ENCODE data around the gene CDK5RAP2.
"Not testable (repeated sequence)": the region's sequence is repeated elsewhere in the genome, so short reads cannot be mapped to it uniquely, and the experiment has no call there.

The CDK5RAP2 gene

GRCh38 chr9:120587328-120587727 lies 7.4 kb upstream of the CDK5RAP2 start:
- no peak for DNase-seq

- peak; percentile 59 for DNase-seq
These were observed 4.0 kb upstream of the CDK5RAP2 start for GRCh38 chr9:120583958-120584369.

DNA sequence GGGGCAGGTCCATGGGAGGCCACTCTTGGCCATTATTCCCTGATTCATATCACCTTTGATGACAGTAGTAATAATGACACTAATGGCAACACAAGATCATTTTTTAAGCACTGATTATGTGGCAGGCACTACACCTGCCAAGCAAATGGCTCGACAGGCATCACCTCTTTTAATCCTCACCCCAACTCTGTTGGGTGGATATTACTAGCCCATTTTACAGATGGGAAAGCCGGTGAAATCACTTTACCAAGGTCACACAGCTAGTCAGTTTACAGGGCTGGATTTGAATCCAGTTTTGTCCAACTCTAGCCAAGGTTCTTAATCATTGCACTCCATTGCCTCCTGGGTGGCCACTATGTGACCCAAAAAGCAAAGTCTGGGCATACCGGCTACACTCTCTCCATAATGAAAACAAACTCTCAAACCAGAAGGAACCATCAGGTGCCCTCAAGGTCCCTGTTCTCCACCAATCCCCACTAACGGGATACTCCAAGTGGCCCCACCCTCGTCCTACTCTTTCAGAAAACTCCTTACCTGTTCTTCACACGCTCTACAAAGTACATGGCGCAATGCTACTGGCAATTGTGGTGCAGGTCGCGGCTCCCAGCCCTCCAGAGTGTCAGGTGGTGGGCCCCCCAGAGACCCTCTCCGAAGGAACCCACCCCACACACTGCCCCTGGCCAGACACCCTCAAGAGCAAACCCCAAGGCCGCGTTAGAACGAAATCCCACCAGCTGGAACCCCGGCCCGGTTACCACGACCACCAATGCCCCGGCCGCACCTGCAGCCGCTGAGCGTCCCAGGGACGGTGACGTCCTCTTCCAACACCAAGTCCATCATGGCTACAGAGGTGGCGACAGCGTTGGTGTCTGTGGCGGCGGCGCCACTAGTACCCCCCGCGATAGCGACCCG lies 572 bp downstream of the CDK5RAP2 start:
- peak; percentile 4 for DNase-seq

DNA sequence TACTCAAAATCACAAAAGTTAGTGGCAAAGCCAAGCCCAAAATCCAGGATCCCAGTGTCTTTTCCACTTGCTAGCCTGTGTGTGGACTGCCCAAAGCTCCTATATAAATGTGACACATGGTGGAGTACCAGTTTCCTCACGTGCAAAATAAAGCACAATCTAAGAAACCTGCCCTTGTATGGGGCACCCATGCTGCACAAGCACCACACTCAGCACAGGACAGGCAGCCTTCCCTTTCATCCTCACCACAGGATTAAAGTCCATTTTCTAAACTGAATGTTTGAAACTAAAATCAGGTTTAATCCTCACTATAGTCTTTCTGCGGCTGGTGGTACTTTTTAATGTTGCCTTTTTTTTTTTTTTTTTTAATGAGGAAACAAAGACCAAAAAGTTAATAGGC lies 5.5 kb downstream of the CDK5RAP2 start:
- no peak for DNase-seq

- no peak for DNase-seq
These were observed 7.5 kb downstream of the CDK5RAP2 start for GRCh38 chr9:120572472-120572871.

- no peak for DNase-seq
These were observed 8.3 kb downstream of the CDK5RAP2 start for GRCh38 chr9:120571443-120572257.

DNA sequence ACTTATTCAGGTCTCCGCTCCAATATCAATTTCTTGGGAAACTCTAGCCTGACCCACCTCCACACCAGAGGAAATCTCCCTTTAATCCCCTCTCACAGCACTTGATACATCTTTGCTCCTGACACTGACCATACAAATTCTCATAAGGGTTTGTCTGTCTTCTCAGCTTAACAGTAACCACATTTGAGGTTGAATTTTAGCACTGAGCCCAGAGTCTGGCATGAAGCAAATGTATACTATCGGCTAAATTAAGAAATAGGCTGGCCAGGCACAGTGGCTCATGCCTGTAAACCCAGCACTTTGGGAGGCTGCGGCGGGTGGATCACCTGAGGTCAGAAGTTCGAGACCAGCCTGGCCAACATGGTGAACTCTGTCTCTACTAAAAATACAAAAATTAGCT lies 9.7 kb downstream of the CDK5RAP2 start:
- DNase-seq = no peak

GRCh38 chr9:120569556-120569955 lies 10.4 kb downstream of the CDK5RAP2 start:
- no peak for DNase-seq

GRCh38 chr9:120568816-120569215 lies 11.2 kb downstream of the CDK5RAP2 start:
- DNase-seq = no peak

- DNase-seq = no peak
These were observed 12.1 kb downstream of the CDK5RAP2 start for GRCh38 chr9:120567874-120568273.

DNA sequence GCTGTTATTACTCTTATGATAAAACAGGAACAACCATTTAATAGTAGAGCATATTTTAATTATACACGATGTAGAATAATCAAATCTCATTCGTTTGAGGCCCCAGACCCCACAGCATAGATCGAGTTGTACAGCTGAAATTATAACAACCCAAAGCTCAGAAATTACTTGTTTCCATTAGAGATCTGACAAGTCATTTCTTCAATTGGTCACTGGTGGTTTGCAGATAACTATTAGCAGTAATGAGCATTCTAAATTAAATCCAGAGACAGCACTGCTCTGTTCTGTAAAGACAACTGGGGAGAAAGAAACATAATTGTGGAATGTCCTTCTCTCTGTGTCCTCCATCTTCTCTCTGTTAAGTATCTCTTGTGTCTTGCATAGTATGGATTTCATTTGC lies 12.9 kb downstream of the CDK5RAP2 start:
- no peak for DNase-seq

GRCh38 chr9:120564589-120564988 lies 15.4 kb downstream of the CDK5RAP2 start:
- DNase-seq = no peak

- no peak for DNase-seq
These were observed 17.0 kb downstream of the CDK5RAP2 start for GRCh38 chr9:120562861-120563443.

DNA sequence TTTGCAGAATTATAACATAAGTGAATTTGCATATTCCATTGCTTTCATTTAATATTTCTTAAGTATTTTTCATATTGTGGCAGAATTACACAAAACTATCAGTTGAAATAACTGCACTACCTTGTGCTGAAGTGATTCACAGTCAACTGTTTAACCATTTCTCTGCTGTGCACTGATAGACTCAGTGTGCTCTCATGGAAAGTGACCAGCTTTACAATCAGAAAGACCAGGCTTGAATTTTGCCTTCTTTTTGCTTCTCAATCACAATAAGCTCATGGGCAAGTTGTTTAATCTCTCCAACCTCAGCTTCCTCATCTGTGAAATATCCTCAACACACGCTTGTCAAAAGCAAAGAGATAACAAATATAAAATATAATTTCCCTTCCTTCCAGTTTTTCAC lies 18.3 kb downstream of the CDK5RAP2 start:
- no peak for DNase-seq

GRCh38 chr9:120559546-120559945 lies 20.4 kb downstream of the CDK5RAP2 start:
- DNase-seq = no peak

GRCh38 chr9:120558454-120558853 lies 21.5 kb downstream of the CDK5RAP2 start:
- DNase-seq = no peak

DNA sequence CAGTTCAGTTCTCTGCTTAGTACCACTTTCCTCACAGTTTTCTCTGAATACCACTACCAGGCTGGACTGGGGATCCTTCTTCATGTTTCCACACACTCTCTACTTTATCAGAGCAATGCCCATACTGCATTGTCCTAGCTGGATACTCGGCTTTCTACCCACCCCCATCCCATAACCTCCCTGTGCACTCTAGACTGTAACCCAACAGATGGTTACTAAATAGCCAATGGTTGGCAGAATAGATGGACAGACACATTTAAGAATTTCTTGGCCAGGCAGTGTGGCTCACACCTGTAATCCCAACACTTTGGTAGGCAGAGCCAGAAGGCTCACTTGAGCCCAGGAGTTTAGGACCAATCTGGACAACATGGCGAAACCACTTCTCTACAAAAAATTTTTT lies 22.8 kb downstream of the CDK5RAP2 start:
- no peak for DNase-seq

DNA sequence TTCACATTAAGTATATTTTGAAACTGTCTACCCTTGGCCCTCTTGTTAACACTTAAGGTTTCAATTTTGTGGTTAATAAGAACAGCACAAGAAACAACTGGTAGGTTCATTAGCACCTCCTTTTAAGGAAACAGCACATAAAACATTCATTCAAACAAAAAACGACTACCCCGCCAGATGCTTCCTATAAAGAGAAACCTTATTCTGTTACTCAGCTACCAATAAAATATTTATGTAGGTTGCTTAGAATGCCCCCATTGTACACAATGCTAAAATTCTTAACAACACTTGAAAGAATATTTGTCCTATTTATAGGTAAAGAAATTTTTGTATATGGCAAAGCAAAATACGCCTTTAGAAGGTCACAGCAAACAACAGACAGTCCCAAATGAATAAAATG lies 23.2 kb downstream of the CDK5RAP2 start:
- no peak for DNase-seq

GRCh38 chr9:120555839-120556238 lies 24.1 kb downstream of the CDK5RAP2 start:
- DNase-seq = no peak

DNA sequence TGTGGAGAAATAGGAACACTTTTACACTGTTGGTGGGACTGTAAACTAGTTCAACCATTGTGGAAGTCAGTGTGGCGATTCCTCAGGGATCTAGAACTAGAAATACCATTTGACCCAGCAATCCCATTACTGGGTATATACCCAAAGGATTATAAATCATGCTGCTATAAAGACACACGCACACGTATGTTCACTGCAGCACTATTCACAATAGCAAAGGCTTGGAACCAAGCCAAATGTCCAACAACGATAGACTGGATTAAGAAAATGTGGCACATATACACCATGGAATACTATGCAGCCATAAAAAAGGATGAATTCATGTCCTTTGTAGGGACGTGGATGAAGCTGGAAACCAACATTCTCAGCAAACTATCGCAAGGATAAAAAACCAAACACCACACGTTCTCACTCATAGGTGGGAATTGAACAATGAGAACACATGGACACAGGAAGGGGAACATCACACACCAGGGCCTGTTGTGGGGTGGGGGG lies 27.7 kb downstream of the CDK5RAP2 start:
- not testable (repeated sequence) for DNase-seq

DNA sequence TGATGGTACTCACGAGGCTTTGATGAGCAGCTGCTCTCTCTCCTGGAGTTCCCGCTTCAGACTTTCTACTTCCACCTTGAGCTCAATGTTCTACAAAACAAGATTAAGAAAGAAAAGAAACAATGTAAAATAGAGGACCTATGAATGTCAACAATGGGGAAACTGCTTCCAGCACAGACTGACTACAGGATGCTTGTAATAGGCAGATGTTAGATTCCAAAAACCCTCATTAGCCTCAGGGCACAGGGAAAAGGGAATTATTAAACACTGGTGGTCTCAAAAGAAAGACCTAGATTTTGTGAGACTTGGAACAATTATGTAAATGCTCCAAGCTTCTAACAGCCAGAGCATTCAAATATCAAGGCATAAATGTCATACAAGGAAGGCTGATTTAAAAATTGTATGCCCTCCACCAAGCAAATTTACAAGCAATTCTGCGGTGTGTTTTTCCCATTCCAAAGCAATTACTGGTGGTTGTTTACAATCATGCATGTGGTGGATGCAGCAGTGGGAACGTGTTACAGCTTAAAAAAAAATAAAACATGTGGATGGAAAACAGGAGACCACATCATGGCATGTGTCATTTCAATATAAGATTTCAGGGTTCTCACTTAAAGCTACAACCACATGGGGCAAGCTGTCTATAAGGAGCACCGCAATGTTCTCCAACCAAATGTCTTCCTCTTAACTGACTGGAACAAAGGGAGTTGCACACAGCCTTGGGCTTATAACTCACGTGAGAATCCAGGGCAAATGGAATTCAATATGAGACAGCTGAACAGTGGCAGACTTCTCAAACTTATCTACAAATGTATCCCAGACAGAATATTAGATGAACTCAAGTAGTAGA lies 34.0 kb downstream of the CDK5RAP2 start:
- DNase-seq = no peak

DNA sequence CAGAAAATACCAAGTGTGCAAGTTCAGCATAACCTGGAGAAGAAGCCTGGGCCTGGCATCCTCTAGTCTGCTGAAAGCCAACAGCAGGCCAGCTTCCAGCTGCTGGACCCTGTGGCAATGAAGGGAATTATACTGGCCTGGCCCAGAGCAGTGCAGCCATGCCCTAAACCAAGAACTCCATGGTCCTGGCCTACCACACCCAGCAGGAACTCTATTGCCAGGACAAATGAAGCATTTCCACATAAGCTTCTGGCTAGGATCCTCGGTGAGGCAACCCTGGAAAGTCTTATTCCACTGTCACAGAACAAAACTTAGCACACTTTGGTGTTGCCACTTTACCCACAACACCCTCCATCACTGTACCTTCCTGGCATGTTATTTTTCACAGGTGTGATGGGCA lies 35.5 kb downstream of the CDK5RAP2 start:
- no peak for DNase-seq

All from CD4-positive, alpha-beta T cell treated with Interleukin-10 for 1 hour (primary cell).